Smooth muscle cell (in vitro differentiated cells): ENCODE measurements around the gene ZNF362. TPM values are rescaled to one million over a fixed set of nuclear protein-coding genes. Genes with fewer than 3 reads are reported as not detected.

ENCODE experiments used
- DNase-seq: peaks from one replicate; lab custom pipeline; 2025; ENCODE audit not compliant: unreplicated experiment; lab: John Stamatoyannopoulos, UW
- H2AFZ ChIP-seq: fragments of 200-600 bp; sonication (generic); 2 replicates; pipeline ENCODE4 v1.6.0; 2016; ENCODE audit warnings: antibody characterized with exemption, low read depth, mild to moderate bottlenecking
- H3F3A ChIP-seq: fragments of 200-600 bp; sonication (generic); 2 replicates; pipeline ENCODE4 v1.6.0; 2017; ENCODE audit warnings: antibody characterized with exemption, low read depth
- H3K27ac ChIP-seq: fragments of 200-600 bp; sonication (generic); 2 replicates; pipeline ENCODE4 v1.5.1; 2016; ENCODE audit warnings: low read depth, mild to moderate bottlenecking
- H3K27me3 ChIP-seq: fragments of 200-600 bp; sonication (generic); 2 replicates; pipeline ENCODE4 v1.6.1; 2016; ENCODE audit warnings: low read depth, mild to moderate bottlenecking
- H3K36me3 ChIP-seq: fragments of 200-600 bp; sonication (generic); 2 replicates; pipeline ENCODE4 v1.5.1; 2016; ENCODE audit warnings: low read depth
- H3K4me1 ChIP-seq: fragments of 200-600 bp; sonication (generic); 2 replicates; pipeline ENCODE4 v1.5.1; 2016; ENCODE audit warnings: low read depth
- H3K4me2 ChIP-seq: fragments of 200-600 bp; sonication (generic); 2 replicates; pipeline ENCODE4 v1.6.0; 2016; ENCODE audit warnings: mild to moderate bottlenecking
- H3K4me3 ChIP-seq: fragments of 200-600 bp; sonication (generic); 2 replicates; pipeline ENCODE4 v1.5.1; 2016; ENCODE audit warnings: mild to moderate bottlenecking
- H3K79me2 ChIP-seq: fragments of 200-600 bp; sonication (generic); 2 replicates; pipeline ENCODE4 v1.6.0; 2016; ENCODE audit warnings: low read depth, mild to moderate bottlenecking
- H3K9ac ChIP-seq: fragments of 200-600 bp; sonication (generic); 2 replicates; pipeline ENCODE4 v1.6.0; 2016; ENCODE audit warnings: low read depth
- H3K9me3 ChIP-seq: fragments of 200-600 bp; sonication (generic); replicated peaks from 2 replicates; pipeline ENCODE4 v1.5.1; 2016; ENCODE audit warnings: low read depth
- H4K20me1 ChIP-seq: fragments of 200-600 bp; sonication (generic); 2 replicates; pipeline ENCODE4 v1.6.0; 2016; ENCODE audit warnings: low read depth
- CTCF ChIP-seq: fragments of 200-600 bp; sonication (generic); IDR thresholded peaks from 2 replicates; pipeline ENCODE4 v1.5.1; 2017; ENCODE audit warnings: borderline replicate concordance, mild to moderate bottlenecking, antibody characterized with exemption; ENCODE audit not compliant: insufficient read depth, poor library complexity, severe bottlenecking
- WGBS: methylation state at CpG from one replicate; pipeline ENCODE4 v1.1.7; 2016; ENCODE audit warnings: low lambda C conversion rate; 5-methylcytosine and 5-hydroxymethylcytosine counted together
- polyA plus RNA-seq: library from polyadenylated mRNA; unstranded; fragments of >200 nt; fragmentation: Nextera tagmentation; extraction: Ambion mirVana; gene quantifications from 2 replicates; pipeline ENCODE4 v1.2.1, GENCODE V29; 2016
- total RNA-seq: library from RNA; depleted of rRNA; stranded (reverse); fragments of >200 nt; gene quantifications from 2 replicates; pipeline ENCODE4 v1.2.3, GENCODE V29; 2014

ZNF362 gene
- total and polyA plus RNA-seq, 2 experiments from 2014 or later, result 30.0 to 38.2 TPM

GRCh38 chr1:33225586-33225985, 30.7 kb upstream of the ZNF362 start:
- Histone ChIP-seq H3K9me3 (peaks cover 7% of the 10 kb centered on the region), H3K4me3 (no peak overlapping the region), H3K4me2 (no peak overlapping the region), H4K20me1 (no peaks in the 10 kb centered on the region), H3K27me3 (no peaks in the 10 kb centered on the region), H2AFZ (no peak overlapping the region), H3K79me2 (no peaks in the 10 kb centered on the region), H3K27ac (no peak overlapping the region), H3K9ac (no peak overlapping the region), H3K4me1 (peaks cover 5% of the 10 kb centered on the region), H3K36me3 (no peaks in the 10 kb centered on the region), H3F3A (peaks cover 5% of the 10 kb centered on the region)
- no peak for DNase-seq
- 75% methylated on average over 1 of the region's 1 CpG for WGBS
- TF ChIP-seq CTCF, result no peak

GRCh38 chr1:33228935-33229487, 27.3 kb upstream of the ZNF362 start:
- Histone ChIP-seq H3K36me3 (no peaks in the 10 kb centered on the region), H3K9ac (no peak overlapping the region), H3K4me1 (no peaks in the 10 kb centered on the region), H3F3A (peaks cover 5% of the 10 kb centered on the region), H3K27ac (no peak overlapping the region), H3K79me2 (no peaks in the 10 kb centered on the region), H3K4me2 (peak overlapping the region; percentile 6), H3K9me3 (peaks cover 5% of the 10 kb centered on the region), H2AFZ (no peak overlapping the region), H3K4me3 (no peak overlapping the region), H3K27me3 (no peaks in the 10 kb centered on the region), H4K20me1 (no peaks in the 10 kb centered on the region)
- 44% methylated on average over 5 of the region's 5 CpGs for WGBS
- DNase-seq, result no peak
- TF ChIP-seq CTCF, result no peak

- Histone ChIP-seq H2AFZ (no peak overlapping the region), H3K4me2 (no peak overlapping the region), H4K20me1 (no peaks in the 10 kb centered on the region), H3K36me3 (no peaks in the 10 kb centered on the region), H3K27me3 (no peaks in the 10 kb centered on the region), H3F3A (peaks cover 5% of the 10 kb centered on the region), H3K4me1 (no peaks in the 10 kb centered on the region), H3K79me2 (no peaks in the 10 kb centered on the region), H3K27ac (no peak overlapping the region), H3K9me3 (no peaks in the 10 kb centered on the region), H3K9ac (no peak overlapping the region), H3K4me3 (no peak overlapping the region)
- DNase-seq, result no peak
- no peak for TF ChIP-seq CTCF
- WGBS, result 68% methylated on average over 7 of the region's 7 CpGs
Observed at GRCh38 chr1:33231166-33231565, 25.1 kb upstream of the ZNF362 start.

GRCh38 chr1:33232716-33233115, 23.6 kb upstream of the ZNF362 start:
- H3K79me2 ChIP-seq, result no peaks in the 10 kb centered on the region
- H3K9ac ChIP-seq, result no peak overlapping the region
- peaks cover 5% of the 10 kb centered on the region for H3F3A ChIP-seq
- no peaks in the 10 kb centered on the region for H3K27me3 ChIP-seq
- H3K9me3 ChIP-seq, result no peaks in the 10 kb centered on the region
- H2AFZ ChIP-seq, result no peak overlapping the region
- DNase-seq, result no peak
- H3K4me1 ChIP-seq, result no peaks in the 10 kb centered on the region
- H3K27ac ChIP-seq, result no peak overlapping the region
- no peak overlapping the region for H3K4me3 ChIP-seq
- TF ChIP-seq CTCF, result no peak
- H3K36me3 ChIP-seq, result no peaks in the 10 kb centered on the region
- H3K4me2 ChIP-seq, result no peak overlapping the region
- no peaks in the 10 kb centered on the region for H4K20me1 ChIP-seq
- 83% methylated on average over 3 of the region's 3 CpGs for WGBS
